Neural crest cell (in vitro differentiated cells): Measurements from ENCODE around the gene ABCA2. TPM values are rescaled to one million over a fixed set of nuclear protein-coding genes. Genes with fewer than 3 reads are reported as not detected.

ENCODE experiments used
- DNase-seq: peaks from one replicate; pipeline ENCODE4 v3.0.0; 2021; ENCODE audit warnings: low read depth, mixed read lengths, low spot score
- H3K27ac Mint-ChIP-seq: one replicate; pipeline ENCODE4 v1.8.0; 2021; ENCODE audit warnings: mild to moderate bottlenecking, mixed read lengths; ENCODE audit not compliant: unreplicated experiment
- H3K27me3 Mint-ChIP-seq: 2 replicates; pipeline ENCODE4 v1.8.0; 2021; ENCODE audit warnings: low read depth, mild to moderate bottlenecking, mixed read lengths
- H3K36me3 Mint-ChIP-seq: 2 replicates; pipeline ENCODE4 v1.8.0; 2021; ENCODE audit warnings: low read depth, mild to moderate bottlenecking, mixed read lengths
- H3K4me1 Mint-ChIP-seq: 2 replicates; pipeline ENCODE4 v1.8.0; 2021; ENCODE audit warnings: mixed read lengths
- H3K4me3 Mint-ChIP-seq: one replicate; pipeline ENCODE4 v1.8.0; 2021; ENCODE audit warnings: mild to moderate bottlenecking, mixed read lengths
- H3K9me3 Mint-ChIP-seq: 2 replicates; pipeline ENCODE4 v1.8.0; 2021; ENCODE audit warnings: mixed read lengths
- CTCF ChIP-seq: fragments of 200-600 bp; sonication (generic); conservative IDR thresholded peaks from 2 replicates; pipeline ENCODE4 v1.5.0; 2021; ENCODE audit warnings: antibody characterized with exemption, mild to moderate bottlenecking
- total RNA-seq: library from RNA; stranded (reverse); gene quantifications from 2 replicates; pipeline ENCODE4 v1.2.1, GENCODE V29; 2021

Gene ABCA2
- total RNA-seq, 1 donor from 2014 or later = 37.1 TPM

- Mint-ChIP-seq H3K27me3 (peaks cover 18% of the 10 kb centered on the region), H3K4me3 (peak overlapping the region; percentile 80)
- no peak for TF ChIP-seq CTCF
These were observed 40.8 kb upstream of the ABCA2 start for GRCh38 chr9:137068539-137069507.

GRCh38 chr9:137067860-137068538, 40.0 kb upstream of the ABCA2 start:
- peak; percentile 79 for TF ChIP-seq CTCF
- Mint-ChIP-seq H3K4me1 (peaks cover 14% of the 10 kb centered on the region), H3K9me3 (no peaks in the 10 kb centered on the region), H3K27me3 (peaks cover 15% of the 10 kb centered on the region), H3K4me3 (peak overlapping the region; percentile 80), H3K36me3 (no peaks in the 10 kb centered on the region), H3K27ac (no peak overlapping the region)
- peak; percentile 80 for DNase-seq

More at GRCh38 chr9:137068539-137069507, 40.8 kb upstream of the ABCA2 start:
- Mint-ChIP-seq H3K27ac (no peak overlapping the region), H3K4me1 (peaks cover 14% of the 10 kb centered on the region), H3K36me3 (no peaks in the 10 kb centered on the region), H3K9me3 (no peaks in the 10 kb centered on the region)
- DNase-seq = no peak

- TF ChIP-seq CTCF = no peak
- Mint-ChIP-seq H3K27me3 (peaks cover 8% of the 10 kb centered on the region), H3K4me3 (no peak overlapping the region), H3K4me1 (peaks cover 11% of the 10 kb centered on the region), H3K27ac (no peak overlapping the region), H3K9me3 (no peaks in the 10 kb centered on the region), H3K36me3 (no peaks in the 10 kb centered on the region)
- DNase-seq = no peak
These were observed 38.2 kb upstream of the ABCA2 start for GRCh38 chr9:137066096-137066861.

GRCh38 chr9:137065336-137065967, 37.4 kb upstream of the ABCA2 start:
- Mint-ChIP-seq H3K9me3 (no peaks in the 10 kb centered on the region), H3K36me3 (no peaks in the 10 kb centered on the region), H3K27me3 (peaks cover 9% of the 10 kb centered on the region), H3K27ac (no peak overlapping the region), H3K4me3 (no peak overlapping the region), H3K4me1 (peaks cover 3% of the 10 kb centered on the region)
- no peak for TF ChIP-seq CTCF
- no peak for DNase-seq

GRCh38 chr9:137064880-137065164, 36.8 kb upstream of the ABCA2 start:
- no peak for TF ChIP-seq CTCF
- Mint-ChIP-seq H3K4me3 (no peak overlapping the region), H3K27me3 (peaks cover 9% of the 10 kb centered on the region), H3K36me3 (no peaks in the 10 kb centered on the region), H3K4me1 (peaks cover 3% of the 10 kb centered on the region), H3K9me3 (no peaks in the 10 kb centered on the region), H3K27ac (no peak overlapping the region)
- DNase-seq = no peak
